ENCODE measurements around the gene GFAP.
"Not testable (repeated sequence)": the region's sequence is repeated elsewhere in the genome, so short reads cannot be mapped to it uniquely, and the experiment has no call there.

The GFAP gene

DNA sequence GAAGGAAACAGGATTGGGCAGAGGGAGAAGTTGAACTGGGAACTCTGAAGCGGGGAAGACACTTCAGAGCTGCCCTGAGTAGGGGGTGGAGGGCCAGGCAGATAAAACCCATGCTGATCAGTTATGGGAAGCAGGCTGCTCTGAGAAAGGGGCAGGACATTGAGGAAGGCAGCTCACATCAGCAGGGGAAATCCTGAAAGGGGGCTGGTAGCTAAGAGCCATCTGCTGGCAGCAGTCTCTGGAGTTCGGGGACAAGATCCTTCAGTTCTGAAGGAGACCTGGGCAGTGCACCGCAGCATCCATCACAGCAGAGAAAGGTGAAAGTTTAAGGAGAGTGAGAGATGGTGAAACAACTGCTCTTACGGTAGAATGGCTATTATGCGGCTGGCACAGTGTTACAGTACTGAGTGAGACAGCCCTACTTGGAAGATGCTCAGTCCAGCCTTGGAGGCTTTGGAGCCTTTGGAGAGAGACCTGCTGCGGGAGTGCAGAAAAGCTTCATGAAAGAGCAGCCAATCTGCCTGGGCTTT lies 37.7 kb upstream of the GFAP start:
- TF ChIP-seq, protein P1, sequence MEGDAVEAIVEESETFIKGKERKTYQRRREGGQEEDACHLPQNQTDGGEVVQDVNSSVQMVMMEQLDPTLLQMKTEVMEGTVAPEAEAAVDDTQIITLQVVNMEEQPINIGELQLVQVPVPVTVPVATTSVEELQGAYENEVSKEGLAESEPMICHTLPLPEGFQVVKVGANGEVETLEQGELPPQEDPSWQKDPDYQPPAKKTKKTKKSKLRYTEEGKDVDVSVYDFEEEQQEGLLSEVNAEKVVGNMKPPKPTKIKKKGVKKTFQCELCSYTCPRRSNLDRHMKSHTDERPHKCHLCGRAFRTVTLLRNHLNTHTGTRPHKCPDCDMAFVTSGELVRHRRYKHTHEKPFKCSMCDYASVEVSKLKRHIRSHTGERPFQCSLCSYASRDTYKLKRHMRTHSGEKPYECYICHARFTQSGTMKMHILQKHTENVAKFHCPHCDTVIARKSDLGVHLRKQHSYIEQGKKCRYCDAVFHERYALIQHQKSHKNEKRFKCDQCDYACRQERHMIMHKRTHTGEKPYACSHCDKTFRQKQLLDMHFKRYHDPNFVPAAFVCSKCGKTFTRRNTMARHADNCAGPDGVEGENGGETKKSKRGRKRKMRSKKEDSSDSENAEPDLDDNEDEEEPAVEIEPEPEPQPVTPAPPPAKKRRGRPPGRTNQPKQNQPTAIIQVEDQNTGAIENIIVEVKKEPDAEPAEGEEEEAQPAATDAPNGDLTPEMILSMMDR (IDR thresholded peaks at IDR 0.05; ENCODE audit: low read depth, low read length) = no peak
- no peak overlapping the region for H3K4me3 ChIP-seq (ENCODE audit: low read depth, low read length)
- in situ Hi-C loops (cut with HindIII; ENCODE audit: low sequenced_read_pairs) = no loop called here
- no peak for DNase-seq (ENCODE audit: low read depth, low spot score)

DNA sequence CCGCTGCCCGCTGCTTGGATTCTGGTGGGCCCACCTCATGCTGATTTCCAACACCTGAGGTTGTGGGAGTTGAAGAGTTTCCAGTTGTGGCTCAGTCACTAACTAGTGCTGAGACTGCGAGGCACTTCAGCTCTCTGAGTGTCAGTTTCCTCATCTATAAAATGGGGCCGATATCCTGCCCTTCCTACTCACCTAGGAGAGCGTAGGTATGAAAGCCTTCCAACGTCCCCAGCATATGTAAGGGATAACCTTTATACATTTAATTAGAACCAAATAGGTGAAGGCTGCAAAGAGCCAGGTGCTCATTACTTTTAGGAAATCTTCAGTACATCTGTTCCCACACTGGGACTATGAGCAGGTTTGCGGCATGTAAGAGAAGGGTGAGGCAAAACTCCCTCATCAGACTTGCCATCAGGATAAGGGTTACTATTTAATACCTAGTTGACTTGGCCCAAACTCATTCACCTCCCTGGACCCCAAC lies 33.1 kb upstream of the GFAP start:
- TF ChIP-seq, protein P1 (IDR thresholded peaks at IDR 0.05; ENCODE audit: low read depth, low read length) = no peak
- DNase-seq (ENCODE audit: low read depth, low spot score) = no peak
- in situ Hi-C loops (cut with HindIII; ENCODE audit: low sequenced_read_pairs) = no loop called here
- H3K4me3 ChIP-seq (ENCODE audit: low read depth, low read length) = peak overlapping the region; percentile 87

DNA sequence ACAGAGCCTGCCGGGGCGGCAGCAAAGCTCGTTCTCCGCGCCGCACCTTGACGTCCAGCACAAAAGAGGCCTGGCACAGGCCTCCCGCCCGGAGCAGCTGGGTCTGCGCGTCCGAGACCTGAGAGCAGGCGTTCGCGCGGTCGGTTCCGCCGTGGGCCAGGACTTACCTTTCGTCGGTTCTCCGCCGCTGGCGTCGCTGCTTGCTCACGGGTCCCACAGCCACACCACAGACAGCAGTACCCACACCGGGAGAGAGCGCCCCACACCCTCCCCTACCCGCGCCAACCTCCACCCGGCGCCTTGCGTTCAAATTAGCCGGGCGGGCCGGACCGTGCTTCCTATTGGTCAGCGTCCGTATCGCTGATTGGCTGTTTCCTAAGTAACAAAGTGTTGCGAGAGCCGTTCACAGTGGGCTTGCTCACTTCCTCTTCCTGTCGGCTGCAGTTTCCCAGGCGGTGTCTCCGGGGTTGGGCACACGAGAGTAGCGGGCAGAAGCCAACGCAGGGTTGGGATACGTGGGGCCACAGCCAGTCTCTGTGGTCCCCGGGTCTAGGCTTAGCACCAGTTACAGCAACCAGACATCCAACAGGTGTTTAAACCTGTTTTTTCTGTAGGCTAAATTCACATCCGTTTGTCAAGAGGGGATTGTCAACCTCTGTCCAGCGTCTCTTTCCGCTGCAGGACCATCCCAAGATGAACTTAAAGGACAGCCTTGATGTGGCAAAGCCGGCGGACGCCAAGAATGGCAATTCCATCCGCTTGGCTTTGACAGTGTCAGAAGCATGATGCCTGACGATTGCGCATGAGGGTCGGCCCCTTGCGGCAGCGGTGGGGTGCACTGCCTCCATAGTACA lies 32.4 kb upstream of the GFAP start, which contains the start of gene KIF18B:
KIF18B (minus strand) TSS at position 313 of the 854 bp plus-strand sequence. CDS start 11,429 bp downstream, outside the sequence.
- in situ Hi-C loops (cut with HindIII; ENCODE audit: low sequenced_read_pairs) = no loop called here
- H3K4me3 ChIP-seq (ENCODE audit: low read depth, low read length) = peak within 1 kb of the TSS; percentile 87
- TF ChIP-seq, protein P1 (IDR thresholded peaks at IDR 0.05; ENCODE audit: low read depth, low read length) = peak; percentile 3
- DNase-seq (ENCODE audit: low read depth, low spot score) = peak; percentile 93

DNA sequence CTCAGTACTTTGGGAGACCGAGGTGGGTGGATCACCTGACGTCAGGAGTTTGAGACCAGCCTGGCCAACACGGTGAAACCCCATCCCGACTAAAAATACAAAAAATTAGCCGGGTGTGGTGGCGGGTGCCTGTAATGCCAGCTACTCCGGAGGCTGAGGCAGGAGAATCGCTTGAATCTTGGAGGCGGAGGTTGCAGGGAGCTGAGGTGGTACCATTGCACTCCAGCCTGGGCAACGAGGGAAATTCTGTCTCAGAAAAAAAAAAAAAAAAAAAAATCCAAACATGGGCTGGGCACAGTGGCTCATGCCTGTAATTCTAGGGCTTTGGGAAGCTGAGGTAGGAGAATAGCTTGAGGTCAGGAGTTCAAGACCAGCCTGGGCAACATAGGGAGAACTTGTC lies 30.4 kb upstream of the GFAP start:
- H3K4me3 ChIP-seq (ENCODE audit: low read depth, low read length); DNase-seq (ENCODE audit: low read depth, low spot score); in situ Hi-C loops (cut with HindIII; ENCODE audit: low sequenced_read_pairs): not testable (repeated sequence)

DNA sequence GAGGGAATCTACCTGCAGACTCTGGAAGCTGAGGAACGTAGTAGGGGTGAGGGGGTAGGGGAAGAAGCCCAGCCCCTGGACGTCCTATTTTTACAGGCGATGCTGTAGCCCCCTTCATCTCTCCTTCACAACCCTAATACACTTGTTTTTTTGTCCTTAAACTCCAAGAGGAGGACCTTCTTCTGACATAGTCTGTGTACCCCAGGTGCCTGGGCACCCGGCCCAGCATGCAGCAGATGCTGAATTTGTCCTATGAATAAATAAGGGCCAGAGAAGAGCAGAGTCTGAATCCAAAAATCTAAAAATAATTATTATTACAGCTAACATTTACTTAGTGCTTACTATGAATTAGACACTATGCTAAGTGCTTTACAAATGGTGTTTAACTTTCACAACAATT lies 27.2 kb upstream of the GFAP start:
- in situ Hi-C loops (cut with HindIII; ENCODE audit: low sequenced_read_pairs) = no loop called here
- DNase-seq (ENCODE audit: low read depth, low spot score) = no peak
- no peak overlapping the region for H3K4me3 ChIP-seq (ENCODE audit: low read depth, low read length)
- TF ChIP-seq, protein P1 (IDR thresholded peaks at IDR 0.05; ENCODE audit: low read depth, low read length) = no peak

DNA sequence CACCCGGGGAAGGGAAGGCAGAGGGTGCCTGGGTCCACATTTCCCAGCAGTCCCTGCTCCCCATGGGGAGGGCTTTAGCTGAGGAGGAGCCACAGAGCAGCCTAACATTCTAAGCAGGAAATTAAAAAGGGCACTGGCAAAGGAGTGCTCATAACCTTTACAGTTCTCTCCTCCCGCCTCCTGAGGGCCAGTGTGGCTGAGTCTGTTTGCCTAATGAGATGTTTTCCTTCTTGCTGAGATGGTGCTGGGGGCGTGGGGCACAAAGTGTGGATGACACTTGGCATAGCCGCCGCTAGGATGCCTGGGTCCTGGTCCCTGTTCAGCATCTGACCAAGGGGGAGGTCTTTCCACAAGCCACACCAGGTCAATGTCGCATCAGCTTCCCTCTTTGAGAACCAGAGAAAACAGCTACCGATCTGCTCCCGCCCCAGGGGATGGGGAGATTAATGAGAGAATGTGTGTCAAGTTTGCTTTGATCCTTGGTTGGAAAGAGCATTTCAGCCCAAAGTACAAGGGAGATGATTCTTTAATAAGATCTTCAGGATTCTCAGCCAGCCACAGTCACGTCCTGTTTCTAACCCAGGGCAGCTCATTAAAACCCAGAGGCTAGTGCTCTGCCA lies 26.5 kb upstream of the GFAP start:
- DNase-seq (ENCODE audit: low read depth, low spot score) = no peak
- in situ Hi-C loops (cut with HindIII; ENCODE audit: low sequenced_read_pairs) = no loop called here
- TF ChIP-seq, protein P1 (IDR thresholded peaks at IDR 0.05; ENCODE audit: low read depth, low read length) = no peak
- H3K4me3 ChIP-seq (ENCODE audit: low read depth, low read length) = no peak overlapping the region

DNA sequence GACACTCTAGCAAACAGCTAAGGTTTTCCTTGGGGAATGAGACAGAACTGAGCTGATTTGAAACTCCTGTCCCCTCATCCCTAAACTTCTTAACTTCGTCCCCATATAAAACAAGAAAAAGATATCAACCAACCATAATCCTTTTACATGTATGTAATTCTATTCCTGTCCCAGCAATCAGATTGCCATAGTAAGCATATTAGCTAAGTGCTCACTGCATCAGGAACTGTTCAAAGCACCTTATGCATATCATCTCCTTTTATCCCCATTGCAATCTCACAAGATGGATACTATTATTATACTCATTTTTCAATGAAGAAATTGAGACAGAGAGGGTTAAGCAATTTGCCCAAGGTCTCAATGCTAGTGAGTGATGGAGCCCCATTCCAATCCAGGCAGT lies 25.5 kb upstream of the GFAP start:
- DNase-seq (ENCODE audit: low read depth, low spot score) = no peak
- no peak overlapping the region for H3K4me3 ChIP-seq (ENCODE audit: low read depth, low read length)
- TF ChIP-seq, protein P1 (IDR thresholded peaks at IDR 0.05; ENCODE audit: low read depth, low read length) = no peak
- in situ Hi-C loops (cut with HindIII; ENCODE audit: low sequenced_read_pairs) = no loop called here

Measured in astrocyte of the spinal cord (primary cell).